WTC11 (cell line): ENCODE results near the gene TEX36.

Source experiments
- CREM ChIP-seq: sonication (generic); formaldehyde crosslinking; IDR thresholded peaks from 2 replicates; pipeline ENCODE4 v1.8.1; 2022; ENCODE audit warnings: mild to moderate bottlenecking, missing genetic modification reagents, moderate library complexity
- CTCF ChIP-seq: fragments of 200-600 bp; IDR thresholded peaks from 2 replicates; pipeline ENCODE4 v1.8.0; 2022; ENCODE audit warnings: antibody characterized with exemption
- ESRRA ChIP-seq: sonication (generic); formaldehyde crosslinking; IDR thresholded peaks from 2 replicates; pipeline ENCODE4 v1.8.1; 2022; ENCODE audit warnings: mild to moderate bottlenecking, missing genetic modification reagents, borderline replicate concordance
- IRF2 ChIP-seq: sonication (generic); formaldehyde crosslinking; IDR thresholded peaks from 2 replicates; pipeline ENCODE4 v1.8.0; 2022; ENCODE audit warnings: low read depth, missing genetic modification reagents, borderline replicate concordance
- NFE2L1 ChIP-seq: sonication (generic); formaldehyde crosslinking; IDR thresholded peaks from 2 replicates; pipeline ENCODE4 v1.8.1; 2023; ENCODE audit warnings: missing genetic modification reagents
- PREB ChIP-seq: sonication (generic); formaldehyde crosslinking; IDR thresholded peaks from 2 replicates; pipeline ENCODE4 v1.8.1; 2022; ENCODE audit warnings: mild to moderate bottlenecking, missing genetic modification reagents, moderate library complexity, borderline replicate concordance
- SP1 ChIP-seq: sonication (generic); formaldehyde crosslinking; conservative IDR thresholded peaks from 2 replicates; pipeline ENCODE4 v1.8.1; 2022; ENCODE audit warnings: missing genetic modification reagents
- STAT6 ChIP-seq: sonication (generic); formaldehyde crosslinking; conservative IDR thresholded peaks from 2 replicates; pipeline ENCODE4 v1.8.1; 2023; ENCODE audit warnings: mild to moderate bottlenecking, low read depth, missing genetic modification reagents, moderate library complexity
- USF2 ChIP-seq: sonication (generic); formaldehyde crosslinking; IDR thresholded peaks from 2 replicates; pipeline ENCODE4 v1.8.1; 2023; ENCODE audit warnings: mild to moderate bottlenecking, missing genetic modification reagents, moderate library complexity
- ZSCAN18 ChIP-seq: fragments of 250-450 bp; sonication (Bioruptor Pico); IDR thresholded peaks from 2 replicates; pipeline ENCODE4 v2.1.2; 2022; ENCODE audit warnings: mild to moderate bottlenecking, moderate library complexity

- no peak for TF ChIP-seq CTCF
- no peak for TF ChIP-seq PREB (CRISPR knock-in tag)
- TF ChIP-seq IRF2: no peak
- TF ChIP-seq SP1 (CRISPR knock-in tag): no peak
- TF ChIP-seq CREM: no peak
- TF ChIP-seq STAT6: no peak
- TF ChIP-seq USF2 (CRISPR knock-in tag): no peak
- TF ChIP-seq NFE2L1 (CRISPR knock-in tag): no peak
- TF ChIP-seq ESRRA (CRISPR knock-in tag): no peak
- TF ChIP-seq ZSCAN18 (CRISPR knock-in tag): no peak
These were observed 23.9 kb downstream of the TEX36 start for GRCh38 chr10:125659071-125659470.
